ENCODE results near the gene HNRNPLL. TPM values are rescaled to one million over a fixed set of nuclear protein-coding genes. Genes with fewer than 3 reads are reported as not detected.

HNRNPLL gene
- total and polyA plus RNA-seq, 2 of the 13 experiments (the other 11 are each of a cell fraction or from before 2014, with no cell fraction given): 49.4 to 103 TPM

DNA sequence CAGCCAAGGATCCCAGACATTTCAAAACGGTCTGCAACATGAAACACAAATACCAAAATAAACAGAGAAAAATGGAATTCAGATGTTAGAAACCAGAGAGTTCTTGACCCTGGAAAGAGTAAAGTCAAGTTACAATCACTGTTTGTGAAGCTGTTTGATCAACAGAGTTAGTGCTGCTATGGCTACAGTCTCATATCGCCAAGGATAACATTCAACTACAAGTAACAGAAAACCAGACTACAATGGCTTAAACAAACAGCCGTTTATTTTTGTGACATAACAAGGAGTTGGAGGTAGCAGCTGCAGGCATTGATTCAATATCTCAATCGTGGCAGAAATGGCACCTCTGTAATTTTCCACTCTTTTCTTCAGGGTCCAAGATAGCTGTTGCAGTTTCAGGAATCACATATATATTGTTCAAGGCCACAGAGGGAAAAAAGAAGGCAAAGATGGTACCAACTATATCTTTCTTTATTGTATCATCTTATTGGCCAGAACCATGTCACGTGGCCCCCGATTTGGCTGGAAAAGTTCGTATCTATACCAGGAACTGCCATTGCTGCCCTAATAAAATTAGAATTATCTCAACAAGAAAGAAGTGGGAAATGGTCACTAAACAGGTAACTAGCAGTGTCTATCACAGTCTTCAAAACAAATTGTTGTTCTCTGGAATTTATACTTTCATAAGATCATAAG, 17.7 kb upstream of the HNRNPLL start (continued):
- TF ChIP-seq, protein P1, sequence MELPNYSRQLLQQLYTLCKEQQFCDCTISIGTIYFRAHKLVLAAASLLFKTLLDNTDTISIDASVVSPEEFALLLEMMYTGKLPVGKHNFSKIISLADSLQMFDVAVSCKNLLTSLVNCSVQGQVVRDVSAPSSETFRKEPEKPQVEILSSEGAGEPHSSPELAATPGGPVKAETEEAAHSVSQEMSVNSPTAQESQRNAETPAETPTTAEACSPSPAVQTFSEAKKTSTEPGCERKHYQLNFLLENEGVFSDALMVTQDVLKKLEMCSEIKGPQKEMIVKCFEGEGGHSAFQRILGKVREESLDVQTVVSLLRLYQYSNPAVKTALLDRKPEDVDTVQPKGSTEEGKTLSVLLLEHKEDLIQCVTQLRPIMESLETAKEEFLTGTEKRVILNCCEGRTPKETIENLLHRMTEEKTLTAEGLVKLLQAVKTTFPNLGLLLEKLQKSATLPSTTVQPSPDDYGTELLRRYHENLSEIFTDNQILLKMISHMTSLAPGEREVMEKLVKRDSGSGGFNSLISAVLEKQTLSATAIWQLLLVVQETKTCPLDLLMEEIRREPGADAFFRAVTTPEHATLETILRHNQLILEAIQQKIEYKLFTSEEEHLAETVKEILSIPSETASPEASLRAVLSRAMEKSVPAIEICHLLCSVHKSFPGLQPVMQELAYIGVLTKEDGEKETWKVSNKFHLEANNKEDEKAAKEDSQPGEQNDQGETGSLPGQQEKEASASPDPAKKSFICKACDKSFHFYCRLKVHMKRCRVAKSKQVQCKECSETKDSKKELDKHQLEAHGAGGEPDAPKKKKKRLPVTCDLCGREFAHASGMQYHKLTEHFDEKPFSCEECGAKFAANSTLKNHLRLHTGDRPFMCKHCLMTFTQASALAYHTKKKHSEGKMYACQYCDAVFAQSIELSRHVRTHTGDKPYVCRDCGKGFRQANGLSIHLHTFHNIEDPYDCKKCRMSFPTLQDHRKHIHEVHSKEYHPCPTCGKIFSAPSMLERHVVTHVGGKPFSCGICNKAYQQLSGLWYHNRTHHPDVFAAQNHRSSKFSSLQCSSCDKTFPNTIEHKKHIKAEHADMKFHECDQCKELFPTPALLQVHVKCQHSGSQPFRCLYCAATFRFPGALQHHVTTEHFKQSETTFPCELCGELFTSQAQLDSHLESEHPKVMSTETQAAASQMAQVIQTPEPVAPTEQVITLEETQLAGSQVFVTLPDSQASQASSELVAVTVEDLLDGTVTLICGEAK (IDR thresholded peaks at IDR 0.05): no peak
- TF ChIP-seq, protein P1 (CRISPR knock-in tag; IDR thresholded peaks at IDR 0.05): no peak
- TF ChIP-seq THAP8 (CRISPR knock-in tag; IDR thresholded peaks at IDR 0.05; ENCODE audit: borderline replicate concordance): no peak
- TF ChIP-seq ZNF274 (CRISPR knock-in tag; IDR thresholded peaks at IDR 0.05): no peak
- no peak for TF ChIP-seq ZNF605 (CRISPR knock-in tag; IDR thresholded peaks at IDR 0.05)
- TF ChIP-seq SIX4 (CRISPR knock-in tag; IDR thresholded peaks at IDR 0.05): no peak
- TF ChIP-seq DNMT3B (CRISPR knock-in tag; conservative IDR thresholded peaks at IDR 0.05): no peak
- TF ChIP-seq REPIN1 (CRISPR knock-in tag; IDR thresholded peaks at IDR 0.05; ENCODE audit: borderline replicate concordance, low read depth): no peak
- TF ChIP-seq FOSL2 (CRISPR knock-in tag; IDR thresholded peaks at IDR 0.05): no peak
- TF ChIP-seq RNF2 (conservative IDR thresholded peaks at IDR 0.05; ENCODE audit: low read depth): no peak
- TF ChIP-seq ADNP (CRISPR knock-in tag; IDR thresholded peaks at IDR 0.05): no peak
- no peak for TF ChIP-seq KDM4B (CRISPR knock-in tag; IDR thresholded peaks at IDR 0.05)
- TF ChIP-seq XBP1 (CRISPR knock-in tag; IDR thresholded peaks at IDR 0.05): no peak
- no peak for TF ChIP-seq NR1H2 (CRISPR knock-in tag; IDR thresholded peaks at IDR 0.05; ENCODE audit: borderline replicate concordance, low read depth)
- TF ChIP-seq ATRX (CRISPR knock-in tag; IDR thresholded peaks at IDR 0.05; ENCODE audit: borderline replicate concordance): no peak
- TF ChIP-seq FIP1L1 (IDR thresholded peaks at IDR 0.05; ENCODE audit: borderline replicate concordance, insufficient read depth, low read depth, low read length): no peak
- TF ChIP-seq ZNF577 (CRISPR knock-in tag; IDR thresholded peaks at IDR 0.05; ENCODE audit: borderline replicate concordance, low read depth): no peak
- TF ChIP-seq ZNF660 (CRISPR knock-in tag; IDR thresholded peaks at IDR 0.05; ENCODE audit: borderline replicate concordance, low read depth): no peak
- TF ChIP-seq ZNF629 (CRISPR knock-in tag; conservative IDR thresholded peaks at IDR 0.05): no peak
- TF ChIP-seq ZNF432 (CRISPR knock-in tag; IDR thresholded peaks at IDR 0.05; ENCODE audit: borderline replicate concordance): no peak
- TF ChIP-seq ZFP36L2 (CRISPR knock-in tag; IDR thresholded peaks at IDR 0.05): no peak
- no peak for TF ChIP-seq MATR3 (CRISPR knock-in tag; IDR thresholded peaks at IDR 0.05)
- TF ChIP-seq SP2 (CRISPR knock-in tag; IDR thresholded peaks at IDR 0.05): no peak
